Smooth muscle cell (in vitro differentiated cells): Measurements from ENCODE around the gene MSMP. TPM values are rescaled to one million over a fixed set of nuclear protein-coding genes. Genes with fewer than 3 reads are reported as not detected.

Source experiments
- DNase-seq: peaks from one replicate; lab custom pipeline; 2025; ENCODE audit not compliant: unreplicated experiment; lab: John Stamatoyannopoulos, UW
- H2AFZ ChIP-seq: fragments of 200-600 bp; sonication (generic); 2 replicates; pipeline ENCODE4 v1.6.0; 2016; ENCODE audit warnings: antibody characterized with exemption, low read depth, mild to moderate bottlenecking
- H3F3A ChIP-seq: fragments of 200-600 bp; sonication (generic); 2 replicates; pipeline ENCODE4 v1.6.0; 2017; ENCODE audit warnings: antibody characterized with exemption, low read depth
- H3K27ac ChIP-seq: fragments of 200-600 bp; sonication (generic); 2 replicates; pipeline ENCODE4 v1.5.1; 2016; ENCODE audit warnings: low read depth, mild to moderate bottlenecking
- H3K27me3 ChIP-seq: fragments of 200-600 bp; sonication (generic); 2 replicates; pipeline ENCODE4 v1.6.1; 2016; ENCODE audit warnings: low read depth, mild to moderate bottlenecking
- H3K36me3 ChIP-seq: fragments of 200-600 bp; sonication (generic); 2 replicates; pipeline ENCODE4 v1.5.1; 2016; ENCODE audit warnings: low read depth
- H3K4me1 ChIP-seq: fragments of 200-600 bp; sonication (generic); 2 replicates; pipeline ENCODE4 v1.5.1; 2016; ENCODE audit warnings: low read depth
- H3K4me2 ChIP-seq: fragments of 200-600 bp; sonication (generic); 2 replicates; pipeline ENCODE4 v1.6.0; 2016; ENCODE audit warnings: mild to moderate bottlenecking
- H3K4me3 ChIP-seq: fragments of 200-600 bp; sonication (generic); 2 replicates; pipeline ENCODE4 v1.5.1; 2016; ENCODE audit warnings: mild to moderate bottlenecking
- H3K79me2 ChIP-seq: fragments of 200-600 bp; sonication (generic); 2 replicates; pipeline ENCODE4 v1.6.0; 2016; ENCODE audit warnings: low read depth, mild to moderate bottlenecking
- H3K9ac ChIP-seq: fragments of 200-600 bp; sonication (generic); 2 replicates; pipeline ENCODE4 v1.6.0; 2016; ENCODE audit warnings: low read depth
- H3K9me3 ChIP-seq: fragments of 200-600 bp; sonication (generic); replicated peaks from 2 replicates; pipeline ENCODE4 v1.5.1; 2016; ENCODE audit warnings: low read depth
- H4K20me1 ChIP-seq: fragments of 200-600 bp; sonication (generic); 2 replicates; pipeline ENCODE4 v1.6.0; 2016; ENCODE audit warnings: low read depth
- WGBS: methylation state at CpG from one replicate; pipeline ENCODE4 v1.1.7; 2016; ENCODE audit warnings: low lambda C conversion rate; 5-methylcytosine and 5-hydroxymethylcytosine counted together
- polyA plus RNA-seq: library from polyadenylated mRNA; unstranded; fragments of >200 nt; fragmentation: Nextera tagmentation; extraction: Ambion mirVana; gene quantifications from 2 replicates; pipeline ENCODE4 v1.2.1, GENCODE V29; 2016
- total RNA-seq: library from RNA; depleted of rRNA; stranded (reverse); fragments of >200 nt; gene quantifications from 2 replicates; pipeline ENCODE4 v1.2.3, GENCODE V29; 2014
- TF ChIP-seq, protein P1 (sequence below): fragments of 200-600 bp; sonication (generic); IDR thresholded peaks from 2 replicates; pipeline ENCODE4 v1.5.1; 2017; ENCODE audit warnings: borderline replicate concordance, mild to moderate bottlenecking, antibody characterized with exemption; ENCODE audit not compliant: insufficient read depth, poor library complexity, severe bottlenecking

The MSMP gene, protein sequence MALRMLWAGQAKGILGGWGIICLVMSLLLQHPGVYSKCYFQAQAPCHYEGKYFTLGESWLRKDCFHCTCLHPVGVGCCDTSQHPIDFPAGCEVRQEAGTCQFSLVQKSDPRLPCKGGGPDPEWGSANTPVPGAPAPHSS
- total RNA-seq: not detected in 2 replicates
- polyA plus RNA-seq: not detected in 2 replicates

DNA sequence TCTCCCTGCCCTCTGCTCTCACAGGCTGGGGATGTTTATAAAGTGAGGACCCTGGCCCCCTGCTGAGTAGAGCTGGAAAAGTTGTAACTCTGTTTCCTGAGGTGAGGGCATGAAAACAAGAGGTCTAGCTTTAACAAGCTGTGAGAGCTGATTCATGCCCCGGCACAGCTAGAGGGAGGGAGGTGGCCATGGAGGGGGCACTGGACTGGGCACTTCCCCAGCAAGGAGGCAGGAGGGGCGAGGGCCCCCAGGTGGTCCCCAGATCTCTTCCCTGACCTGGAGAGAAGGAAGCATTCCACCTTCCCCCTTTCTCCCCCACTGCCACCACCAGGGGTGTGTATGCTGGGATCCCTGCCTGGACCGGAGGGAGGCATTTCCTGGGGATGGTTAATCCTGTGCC lies at the start of gene MSMP:
TSS of gene MSMP (minus strand) at position 13 of the 400 bp plus-strand sequence. CDS start 147 bp downstream, outside the sequence.
- Histone ChIP-seq H2AFZ (no peak within 1 kb of the TSS), H3K9ac (no peak within 1 kb of the TSS), H3K4me1 (no peaks in the 10 kb centered on the region), H3K27me3 (peaks cover 6% of the 10 kb centered on the region), H3K9me3 (no peaks in the 10 kb centered on the region), H3K36me3 (peaks cover 4% of the 10 kb centered on the region), H3K4me2 (no peak within 1 kb of the TSS), H3K4me3 (no peak within 1 kb of the TSS), H3K79me2 (peaks cover 10% of the 10 kb centered on the region), H3F3A (no peaks in the 10 kb centered on the region), H3K27ac (no peak within 1 kb of the TSS), H4K20me1 (no peaks in the 10 kb centered on the region)
- DNase-seq: no peak
- 67% methylated on average over 3 of the region's 3 CpGs for WGBS
- TF ChIP-seq, protein P1, sequence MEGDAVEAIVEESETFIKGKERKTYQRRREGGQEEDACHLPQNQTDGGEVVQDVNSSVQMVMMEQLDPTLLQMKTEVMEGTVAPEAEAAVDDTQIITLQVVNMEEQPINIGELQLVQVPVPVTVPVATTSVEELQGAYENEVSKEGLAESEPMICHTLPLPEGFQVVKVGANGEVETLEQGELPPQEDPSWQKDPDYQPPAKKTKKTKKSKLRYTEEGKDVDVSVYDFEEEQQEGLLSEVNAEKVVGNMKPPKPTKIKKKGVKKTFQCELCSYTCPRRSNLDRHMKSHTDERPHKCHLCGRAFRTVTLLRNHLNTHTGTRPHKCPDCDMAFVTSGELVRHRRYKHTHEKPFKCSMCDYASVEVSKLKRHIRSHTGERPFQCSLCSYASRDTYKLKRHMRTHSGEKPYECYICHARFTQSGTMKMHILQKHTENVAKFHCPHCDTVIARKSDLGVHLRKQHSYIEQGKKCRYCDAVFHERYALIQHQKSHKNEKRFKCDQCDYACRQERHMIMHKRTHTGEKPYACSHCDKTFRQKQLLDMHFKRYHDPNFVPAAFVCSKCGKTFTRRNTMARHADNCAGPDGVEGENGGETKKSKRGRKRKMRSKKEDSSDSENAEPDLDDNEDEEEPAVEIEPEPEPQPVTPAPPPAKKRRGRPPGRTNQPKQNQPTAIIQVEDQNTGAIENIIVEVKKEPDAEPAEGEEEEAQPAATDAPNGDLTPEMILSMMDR: no peak

DNA sequence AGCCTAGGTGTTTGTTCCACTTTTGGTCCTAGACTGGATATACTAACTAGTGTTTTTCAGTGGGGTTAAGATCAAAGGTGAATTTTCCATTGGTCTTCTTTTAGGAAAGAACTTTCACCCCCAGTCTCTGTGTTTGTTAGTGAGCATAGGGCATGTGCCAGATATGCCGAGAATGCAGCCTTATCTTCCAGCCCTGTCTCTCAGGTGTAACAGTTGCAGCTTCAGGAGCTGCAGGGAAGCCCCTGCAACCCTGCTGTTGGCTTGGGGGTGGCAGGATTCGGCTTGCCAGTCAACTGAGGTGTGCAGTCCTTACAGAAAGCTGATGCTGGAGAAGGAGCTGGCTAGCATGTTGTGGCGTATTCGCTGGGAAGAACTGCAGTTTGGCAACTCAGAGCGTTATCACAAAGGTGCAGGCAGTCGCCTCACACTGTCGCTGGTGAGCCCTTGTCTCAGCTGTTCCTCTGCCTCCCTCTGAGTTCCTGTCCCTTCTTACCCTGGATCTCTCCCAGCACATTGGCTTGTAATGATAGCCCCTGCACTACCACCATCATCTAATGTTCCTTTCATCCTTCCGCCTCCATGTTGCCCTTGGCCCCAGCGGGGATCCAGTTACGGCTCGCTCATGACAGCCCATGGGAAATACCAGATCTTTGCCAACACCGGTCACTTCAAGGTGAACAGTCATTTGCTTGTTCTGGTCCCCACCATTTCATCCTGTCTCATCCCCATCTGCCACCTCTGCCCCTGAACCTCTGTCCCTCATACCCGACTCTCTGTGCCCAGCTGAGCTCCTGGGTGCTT lies 47.5 kb upstream of the MSMP start:
- DNase-seq: no peak
- Histone ChIP-seq H3K27ac (no peak overlapping the region), H3K79me2 (no peaks in the 10 kb centered on the region), H3K9ac (no peak overlapping the region), H2AFZ (no peak overlapping the region), H4K20me1 (no peaks in the 10 kb centered on the region), H3F3A (no peaks in the 10 kb centered on the region), H3K4me3 (no peak overlapping the region), H3K27me3 (no peaks in the 10 kb centered on the region), H3K36me3 (no peaks in the 10 kb centered on the region), H3K9me3 (no peaks in the 10 kb centered on the region), H3K4me2 (no peak overlapping the region), H3K4me1 (no peaks in the 10 kb centered on the region)
- TF ChIP-seq, protein P1: no peak
- WGBS: 96% methylated on average over 13 of the region's 13 CpGs

DNA sequence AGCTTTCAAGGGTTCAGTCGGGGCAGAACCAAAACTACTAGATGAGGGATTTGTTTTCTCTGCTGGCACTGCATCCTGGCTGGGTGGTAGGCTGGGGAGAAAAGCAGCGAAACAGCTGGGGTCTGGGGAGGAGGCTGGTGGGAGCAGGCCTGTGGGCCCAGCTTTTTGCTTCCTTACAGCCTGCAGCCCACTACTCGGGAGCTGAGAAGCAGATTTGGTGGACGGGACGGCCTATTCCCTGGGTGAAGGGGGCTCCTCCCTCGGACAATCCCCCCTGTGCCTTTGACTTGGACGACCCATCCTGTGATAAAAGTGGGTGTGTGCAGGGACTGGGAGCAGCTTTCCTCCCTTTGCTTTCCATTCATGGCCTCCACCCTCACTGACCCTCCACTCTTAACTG lies 46.5 kb upstream of the MSMP start:
- Histone ChIP-seq H3F3A (no peaks in the 10 kb centered on the region), H3K4me1 (no peaks in the 10 kb centered on the region), H3K9ac (no peak overlapping the region), H2AFZ (no peak overlapping the region), H3K27me3 (no peaks in the 10 kb centered on the region), H3K4me2 (no peak overlapping the region), H3K36me3 (no peaks in the 10 kb centered on the region), H3K79me2 (no peaks in the 10 kb centered on the region), H4K20me1 (no peaks in the 10 kb centered on the region), H3K9me3 (no peaks in the 10 kb centered on the region), H3K27ac (no peak overlapping the region), H3K4me3 (no peak overlapping the region)
- 90% methylated on average over 7 of the region's 7 CpGs for WGBS
- TF ChIP-seq, protein P1: no peak
- no peak for DNase-seq
